Skeletal muscle satellite cell (primary cell): Measurements from ENCODE around the gene ENPP5. TPM values are rescaled to one million over a fixed set of nuclear protein-coding genes. Genes with fewer than 3 reads are reported as not detected.

Source experiments
- H3K27me3 ChIP-seq: 2 replicates; pipeline ENCODE4 v1.7.0; 2013; ENCODE audit warnings: low read length; ENCODE audit not compliant: control insufficient read depth, insufficient read depth
- H3K36me3 ChIP-seq: 2 replicates; pipeline ENCODE4 v1.7.0; 2013; ENCODE audit warnings: mild to moderate bottlenecking, control low read depth, low read length; ENCODE audit not compliant: insufficient read depth
- H3K4me1 ChIP-seq: 2 replicates; pipeline ENCODE4 v1.7.0; 2013; ENCODE audit warnings: low read length; ENCODE audit not compliant: control insufficient read depth, insufficient read depth
- H3K4me2 ChIP-seq: 2 replicates; pipeline ENCODE4 v1.7.0; 2013; ENCODE audit warnings: mild to moderate bottlenecking, low read length
- H3K4me3 ChIP-seq: 2 replicates; pipeline ENCODE4 v1.7.0; 2013; ENCODE audit warnings: low read length
- H3K9ac ChIP-seq: 2 replicates; pipeline ENCODE4 v1.7.0; 2013; ENCODE audit warnings: mild to moderate bottlenecking, low read depth, low read length, moderate library complexity
- H3K9me3 ChIP-seq: replicated peaks from 2 replicates; pipeline ENCODE4 v1.7.0; 2013; ENCODE audit warnings: mild to moderate bottlenecking, control low read depth, low read length
- total RNA-seq: library from RNA; depleted of rRNA; stranded (reverse); fragments of >200 nt; gene quantifications from 2 replicates; pipeline ENCODE4 v1.2.3, GENCODE V29; 2012; rRNA removed

Gene ENPP5, protein sequence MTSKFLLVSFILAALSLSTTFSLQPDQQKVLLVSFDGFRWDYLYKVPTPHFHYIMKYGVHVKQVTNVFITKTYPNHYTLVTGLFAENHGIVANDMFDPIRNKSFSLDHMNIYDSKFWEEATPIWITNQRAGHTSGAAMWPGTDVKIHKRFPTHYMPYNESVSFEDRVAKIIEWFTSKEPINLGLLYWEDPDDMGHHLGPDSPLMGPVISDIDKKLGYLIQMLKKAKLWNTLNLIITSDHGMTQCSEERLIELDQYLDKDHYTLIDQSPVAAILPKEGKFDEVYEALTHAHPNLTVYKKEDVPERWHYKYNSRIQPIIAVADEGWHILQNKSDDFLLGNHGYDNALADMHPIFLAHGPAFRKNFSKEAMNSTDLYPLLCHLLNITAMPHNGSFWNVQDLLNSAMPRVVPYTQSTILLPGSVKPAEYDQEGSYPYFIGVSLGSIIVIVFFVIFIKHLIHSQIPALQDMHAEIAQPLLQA
- 10.3 and 11.2 TPM in 2 replicates for total RNA-seq

DNA sequence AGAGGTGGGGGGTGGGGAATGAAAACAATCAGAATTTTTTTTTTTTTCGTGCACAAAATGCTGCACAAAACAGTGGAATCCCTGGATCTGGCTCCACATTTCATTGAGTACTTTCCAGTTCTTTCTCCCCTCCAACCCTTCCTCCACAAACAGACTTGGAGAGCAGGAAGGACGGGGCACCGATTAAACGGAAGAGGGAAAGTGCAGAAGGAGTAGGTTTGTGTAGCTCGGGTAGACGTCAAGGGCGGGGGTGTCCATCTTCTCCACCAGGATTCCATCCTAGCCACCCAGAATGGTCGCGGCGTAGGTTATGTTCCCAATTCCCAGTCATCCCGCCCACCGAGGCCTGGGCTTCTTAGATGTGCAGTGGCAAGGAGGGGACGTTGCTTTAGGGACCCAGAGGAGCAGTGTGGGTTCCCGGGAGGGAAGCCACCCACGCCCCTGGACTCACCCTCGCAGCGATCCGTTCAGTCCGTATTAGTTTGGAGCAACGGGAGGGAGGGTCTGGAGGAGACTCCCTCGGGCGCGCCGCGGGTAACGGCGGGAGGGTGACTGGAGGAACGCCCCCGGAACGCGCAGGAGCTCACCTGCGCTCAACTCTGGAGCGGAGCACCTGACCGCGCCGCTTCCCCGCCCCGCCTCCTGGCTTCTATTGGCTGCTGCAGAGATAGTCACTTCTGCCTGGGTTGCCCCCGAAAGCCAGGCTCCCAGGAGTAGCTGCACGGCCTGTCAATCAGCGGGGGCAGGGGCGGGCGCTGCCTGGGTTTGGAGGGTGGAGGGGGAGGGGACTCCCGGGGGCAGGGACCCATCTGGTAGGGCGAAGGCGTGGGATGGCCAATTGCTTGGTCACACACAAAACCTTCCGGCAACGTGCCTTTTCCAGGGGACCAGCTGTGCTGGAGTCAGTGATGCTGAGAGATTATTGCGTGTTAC is at the start of gene ENPP5:
Gene ENPP5 (minus strand): TSS at position 624 of the 933 bp plus-strand sequence. CDS start 2,718 bp downstream, outside the sequence.
- H3K27me3 ChIP-seq, result peaks cover 28% of the 10 kb centered on the region
- peak within 1 kb of the TSS; percentile 28 for H3K9ac ChIP-seq

DNA sequence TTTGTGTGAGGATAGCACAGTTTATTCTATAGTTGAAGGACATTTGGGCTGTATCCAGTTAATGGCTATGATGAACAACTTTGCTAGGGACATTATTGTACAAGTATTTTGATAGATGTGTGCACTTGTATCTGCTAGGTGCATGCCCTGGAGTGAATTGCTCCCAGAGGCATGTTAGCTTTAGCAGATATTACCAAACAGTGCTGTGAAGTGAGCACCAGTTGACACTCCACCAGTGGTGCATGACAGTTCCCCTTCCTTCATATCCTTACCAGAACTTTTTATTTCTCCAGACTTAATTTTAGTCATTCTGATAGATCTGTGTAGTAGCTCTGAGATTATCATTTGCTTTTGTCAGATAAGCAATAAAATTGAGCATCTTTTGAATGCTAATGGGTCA is 48.9 kb upstream of the ENPP5 start:
- Histone ChIP-seq H3K4me1 (peaks cover 16% of the 10 kb centered on the region), H3K4me2 (no peak overlapping the region), H3K9me3 (no peaks in the 10 kb centered on the region), H3K27me3 (no peaks in the 10 kb centered on the region), H3K9ac (no peak overlapping the region), H3K36me3 (no peaks in the 10 kb centered on the region), H3K4me3 (no peak overlapping the region)

More for the DNA sequence above, at the start of gene ENPP5:
- Histone ChIP-seq H3K36me3 (no peaks in the 10 kb centered on the region), H3K4me1 (peaks cover 11% of the 10 kb centered on the region), H3K4me3 (peak within 1 kb of the TSS; percentile 77), H3K4me2 (peak within 1 kb of the TSS; percentile 81), H3K9me3 (no peaks in the 10 kb centered on the region)

DNA sequence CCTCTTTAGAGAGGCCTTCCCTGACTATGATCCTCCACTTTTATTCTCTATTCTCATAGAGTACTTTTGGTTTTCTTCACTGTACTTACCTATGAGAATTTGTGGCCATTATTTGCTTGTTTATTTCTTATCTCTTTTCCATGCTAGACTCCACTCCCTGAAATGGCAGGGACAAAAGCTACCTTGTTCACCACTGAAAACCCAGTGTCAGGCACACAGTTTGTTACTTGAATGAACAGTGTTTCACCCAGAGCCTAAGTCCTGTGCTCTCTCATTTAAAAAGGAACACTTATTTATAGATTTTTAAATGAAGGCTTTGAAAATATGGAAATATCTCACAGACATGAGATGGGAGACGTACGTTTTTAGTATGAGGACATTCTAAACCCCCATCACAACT is 47.7 kb upstream of the ENPP5 start:
- Histone ChIP-seq H3K9ac (no peak overlapping the region), H3K4me1 (peaks cover 16% of the 10 kb centered on the region), H3K9me3 (no peaks in the 10 kb centered on the region)

DNA sequence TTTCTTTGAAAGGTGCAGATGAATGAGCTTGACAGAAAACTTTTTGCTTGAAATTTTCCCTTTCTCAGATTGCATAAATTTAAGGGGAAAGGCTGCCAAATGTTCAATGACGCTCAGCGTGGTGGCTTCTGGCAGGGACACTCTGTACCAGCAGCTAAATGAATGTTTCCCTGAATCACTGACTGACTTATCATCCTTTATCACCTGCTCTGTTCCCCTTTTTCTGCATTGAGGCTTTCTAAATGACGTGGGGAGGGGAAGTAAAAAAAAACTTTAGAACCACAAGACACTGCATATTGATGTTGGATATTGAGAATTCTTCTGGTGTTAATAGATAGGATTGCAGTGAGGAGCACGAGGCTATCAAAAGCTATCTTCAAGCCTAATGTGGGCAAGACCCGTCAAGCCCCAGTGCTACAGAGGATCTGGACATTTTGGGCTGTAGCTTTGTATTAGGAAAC is 46.9 kb upstream of the ENPP5 start:
- Histone ChIP-seq H3K9me3 (no peaks in the 10 kb centered on the region), H3K4me1 (peaks cover 16% of the 10 kb centered on the region), H3K36me3 (no peaks in the 10 kb centered on the region), H3K27me3 (no peaks in the 10 kb centered on the region), H3K9ac (no peak overlapping the region), H3K4me3 (no peak overlapping the region), H3K4me2 (peak overlapping the region; percentile 41)

More for the DNA sequence above, 47.7 kb upstream of the ENPP5 start:
- H3K4me2 ChIP-seq, result no peak overlapping the region
- no peaks in the 10 kb centered on the region for H3K36me3 ChIP-seq
- H3K27me3 ChIP-seq, result no peaks in the 10 kb centered on the region
- no peak overlapping the region for H3K4me3 ChIP-seq

DNA sequence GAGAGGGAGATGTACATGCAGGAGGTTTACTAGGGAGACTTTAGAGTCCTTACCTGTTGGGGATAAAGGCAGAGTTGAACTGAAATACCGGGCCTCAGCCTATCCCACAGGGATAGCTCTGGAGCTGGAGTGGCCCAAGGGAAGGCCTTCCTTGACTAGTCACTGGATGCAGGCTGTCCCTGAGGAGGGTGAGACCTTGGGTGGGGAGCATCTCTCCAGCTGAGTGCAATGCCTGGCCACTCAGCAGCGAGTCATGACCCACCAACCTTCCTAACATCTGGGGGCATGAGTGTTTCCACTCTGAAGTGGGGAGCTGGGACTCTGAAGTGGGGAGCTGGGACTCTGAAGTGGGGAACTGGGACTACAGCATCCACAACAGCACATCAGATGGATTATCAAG is 46.1 kb upstream of the ENPP5 start:
- no peak overlapping the region for H3K4me2 ChIP-seq
- H3K9ac ChIP-seq, result no peak overlapping the region
- H3K4me3 ChIP-seq, result no peak overlapping the region
- H3K4me1 ChIP-seq, result peaks cover 16% of the 10 kb centered on the region
- no peaks in the 10 kb centered on the region for H3K36me3 ChIP-seq
- H3K27me3 ChIP-seq, result no peaks in the 10 kb centered on the region
- no peaks in the 10 kb centered on the region for H3K9me3 ChIP-seq

DNA sequence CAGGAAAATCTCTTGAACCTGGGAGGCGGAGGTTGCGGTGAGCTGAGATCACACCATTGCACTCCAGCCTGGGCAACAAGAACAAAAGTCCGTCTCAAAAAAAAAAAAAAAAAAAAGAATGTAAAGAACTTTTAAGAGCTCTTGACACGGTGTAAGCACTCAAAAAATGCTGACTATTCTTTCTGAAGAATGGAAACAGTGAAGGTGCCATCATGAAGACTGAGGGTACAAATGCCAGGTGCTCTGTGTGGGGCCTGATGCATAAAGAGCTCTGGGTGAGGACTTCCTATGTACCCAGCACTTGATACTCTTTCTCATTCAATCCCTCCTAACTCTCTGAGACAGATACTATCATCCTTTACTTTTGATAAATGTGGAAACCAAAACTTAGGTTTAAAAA is 45.0 kb upstream of the ENPP5 start:
- Histone ChIP-seq H3K36me3 (no peaks in the 10 kb centered on the region), H3K4me2 (no peak overlapping the region), H3K9ac (no peak overlapping the region), H3K4me3 (no peak overlapping the region), H3K27me3 (no peaks in the 10 kb centered on the region), H3K4me1 (peaks cover 16% of the 10 kb centered on the region), H3K9me3 (no peaks in the 10 kb centered on the region)

DNA sequence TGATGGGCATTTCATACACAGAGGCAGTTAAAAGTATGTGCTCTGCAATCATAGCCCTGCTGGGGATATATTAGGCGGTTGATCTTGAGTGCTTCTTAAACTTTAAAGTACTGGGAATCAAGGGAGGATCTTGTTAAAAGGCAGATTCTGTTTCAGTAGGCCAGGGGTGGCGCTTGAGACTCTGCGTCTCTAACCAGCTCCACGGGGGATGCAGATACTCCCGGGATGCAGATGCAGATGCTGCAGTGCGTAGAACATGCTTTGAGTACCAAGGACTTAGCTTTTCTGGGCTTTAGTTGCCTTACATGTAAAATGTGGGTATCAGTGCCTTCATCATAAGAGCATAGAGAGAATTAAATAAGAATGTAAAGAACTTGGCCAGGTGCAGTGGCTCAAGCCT is 44.4 kb upstream of the ENPP5 start:
- H3K36me3 ChIP-seq, result no peaks in the 10 kb centered on the region
- no peaks in the 10 kb centered on the region for H3K27me3 ChIP-seq
- H3K4me1 ChIP-seq, result peaks cover 16% of the 10 kb centered on the region
- no peak overlapping the region for H3K4me3 ChIP-seq
- no peak overlapping the region for H3K9ac ChIP-seq
- H3K4me2 ChIP-seq, result no peak overlapping the region
- H3K9me3 ChIP-seq, result no peaks in the 10 kb centered on the region

DNA sequence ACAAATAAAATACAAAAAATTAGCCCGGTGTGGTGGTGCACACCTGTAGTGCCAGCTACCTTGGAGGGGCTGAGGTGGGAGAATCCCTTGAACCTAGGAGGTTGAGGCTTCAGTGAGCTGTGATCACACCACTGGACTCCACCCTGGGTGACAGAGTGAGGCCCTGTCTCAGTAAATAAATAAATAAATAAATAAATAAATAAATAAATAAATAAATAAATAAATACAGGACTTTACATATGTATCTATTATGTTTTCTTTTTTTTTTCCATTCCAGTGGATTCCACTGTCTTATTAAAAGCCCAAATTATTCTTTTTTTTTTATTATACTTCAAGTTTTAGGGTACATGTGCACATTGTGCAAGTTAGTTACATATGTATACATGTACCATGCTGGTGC is 41.1 kb upstream of the ENPP5 start:
- Histone ChIP-seq H3K4me1 (peaks cover 4% of the 10 kb centered on the region), H3K36me3 (no peaks in the 10 kb centered on the region), H3K9ac (no peak overlapping the region), H3K4me2 (no peak overlapping the region), H3K4me3 (no peak overlapping the region), H3K27me3 (peaks cover 8% of the 10 kb centered on the region), H3K9me3 (no peaks in the 10 kb centered on the region)

DNA sequence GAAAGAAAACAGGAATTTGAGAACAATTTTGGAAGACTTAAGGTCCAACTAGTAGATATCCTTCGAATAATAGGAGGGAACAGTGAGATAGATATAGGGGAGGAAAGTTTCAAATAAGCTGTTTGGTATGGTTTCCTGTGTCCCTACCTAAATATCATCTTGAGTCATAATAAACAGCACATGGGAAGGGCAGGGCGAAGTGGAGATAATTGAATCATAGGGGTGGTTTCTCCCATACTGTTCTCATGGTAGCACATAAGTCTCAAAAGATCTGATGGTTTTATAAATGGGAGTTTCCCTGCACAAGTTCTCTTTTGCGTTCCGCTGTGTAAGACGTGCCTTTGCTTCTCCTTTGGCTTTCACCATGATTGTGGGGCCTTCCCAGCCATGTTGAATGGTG is 39.5 kb upstream of the ENPP5 start:
- Histone ChIP-seq H3K9me3 (no peaks in the 10 kb centered on the region), H3K9ac (no peak overlapping the region), H3K36me3 (no peaks in the 10 kb centered on the region), H3K4me1 (no peaks in the 10 kb centered on the region), H3K27me3 (peaks cover 8% of the 10 kb centered on the region), H3K4me3 (no peak overlapping the region), H3K4me2 (no peak overlapping the region)

DNA sequence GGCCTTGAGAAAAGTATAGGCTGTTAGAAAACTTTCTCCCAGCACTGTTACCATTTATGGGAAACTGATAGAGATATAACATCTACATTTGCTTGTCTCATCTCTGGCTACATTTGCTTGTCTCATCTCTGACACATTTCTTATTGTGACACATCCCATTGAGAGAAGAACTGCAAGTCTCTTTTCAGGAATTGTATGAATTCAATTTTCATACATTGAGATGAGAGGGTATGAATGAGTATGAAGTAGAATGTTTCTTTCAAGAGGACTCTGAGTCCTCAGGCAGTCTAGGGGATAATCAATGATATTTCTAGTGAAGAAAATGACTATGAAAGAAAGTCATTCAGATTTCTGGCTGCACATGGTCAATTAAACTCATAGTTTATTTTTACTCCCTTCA is 37.5 kb upstream of the ENPP5 start:
- no peak overlapping the region for H3K9ac ChIP-seq
- no peak overlapping the region for H3K4me3 ChIP-seq
- H3K4me1 ChIP-seq, result no peaks in the 10 kb centered on the region
- no peaks in the 10 kb centered on the region for H3K36me3 ChIP-seq
- H3K4me2 ChIP-seq, result no peak overlapping the region
- H3K27me3 ChIP-seq, result peaks cover 8% of the 10 kb centered on the region
- no peaks in the 10 kb centered on the region for H3K9me3 ChIP-seq

DNA sequence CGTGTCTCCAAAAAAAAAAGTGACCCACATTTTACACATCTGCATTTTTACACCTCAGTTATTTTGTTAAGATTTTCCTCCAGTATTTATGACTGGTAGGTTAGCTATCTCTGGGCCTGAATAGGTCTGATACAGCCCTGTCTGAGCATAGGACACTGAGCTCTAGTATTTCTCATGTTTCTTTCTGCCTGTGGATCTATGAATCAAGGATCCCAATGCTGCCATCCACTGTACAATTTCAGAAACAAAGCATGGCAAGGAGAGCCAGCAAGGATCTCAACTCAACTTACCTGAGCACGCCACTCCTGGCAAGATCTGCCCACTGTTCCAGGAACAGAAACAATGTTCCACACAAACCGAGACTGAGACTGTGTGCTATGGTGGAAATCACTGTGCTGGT is 36.4 kb upstream of the ENPP5 start:
- Histone ChIP-seq H3K9ac (no peak overlapping the region), H3K4me1 (no peaks in the 10 kb centered on the region)

More for the DNA sequence above, 36.4 kb upstream of the ENPP5 start:
- no peaks in the 10 kb centered on the region for H3K36me3 ChIP-seq
- peaks cover 14% of the 10 kb centered on the region for H3K27me3 ChIP-seq
- H3K4me2 ChIP-seq, result no peak overlapping the region
- no peaks in the 10 kb centered on the region for H3K9me3 ChIP-seq
- no peak overlapping the region for H3K4me3 ChIP-seq
